Tibial artery (tissue), 4 donors: ENCODE measurements around the gene HS6ST2.

Experiments
- DNase-seq, 2 donors: peaks; one replicate each; pipeline ENCODE4 v3.0.0-alpha.2; 2019
- H3K27ac ChIP-seq, 2 donors: fragments of 200-600 bp; sonication (generic) in 1 of 2; 1 replicate in 1 of 2; 2 replicates in 1 of 2; pipeline ENCODE4 v1.5.1; 2018 to 2019; ENCODE audit warnings: mild to moderate bottlenecking in 1 of 2
- H3K27me3 ChIP-seq, 2 donors: fragments of 200-600 bp; sonication (generic) in 1 of 2; one replicate each; pipeline versions ENCODE4 v1.5.1 to v1.6.0; 2016 to 2019
- H3K36me3 ChIP-seq, 3 donors: fragments of 200-600 bp; sonication (generic) in 2 of 3; one replicate each; pipeline ENCODE4 v1.5.1; 2016 to 2019; ENCODE audit warnings: mild to moderate bottlenecking in 2 of 3
- H3K4me1 ChIP-seq, 4 donors: fragments of 200-600 bp; sonication (generic) in 2 of 4; 1 replicate in 3 of 4; 2 replicates in 1 of 4; pipeline ENCODE4 v1.5.1; 2016 to 2019
- H3K4me3 ChIP-seq, 2 donors: fragments of 200-600 bp; sonication (generic) in 1 of 2; 1 replicate in 1 of 2; 2 replicates in 1 of 2; pipeline ENCODE4 v1.5.1; 2018 to 2019; ENCODE audit warnings: mild to moderate bottlenecking in 2 of 2
- H3K9me3 ChIP-seq, 3 donors: fragments of 200-600 bp; sonication (generic) in 1 of 3; one replicate each; pipeline ENCODE4 v1.5.1; 2016 to 2019
- CTCF ChIP-seq, 2 experiments: fragments of 200-600 bp in 1 of 2; fragments of 450-650 bp in 1 of 2; IDR thresholded peaks; one replicate each; pipeline ENCODE4 v1.5.1; 2017 to 2019; ENCODE audit warnings: antibody characterized with exemption in 2 of 2, mild to moderate bottlenecking in 1 of 2, moderate library complexity in 1 of 2
- intact Hi-C: fragments of 100-400 bp; cut with DNase I; formaldehyde crosslinking; loops from one replicate; pipeline ENCODE4 v1.15.0; 2023; ENCODE audit warnings: low total_unique reads

HS6ST2 gene

GRCh38 chrX:132855780-132856341, 102.6 kb downstream of the HS6ST2 start:
- no peaks in the 10 kb centered on the region for H3K27me3 ChIP-seq
- no peak overlapping the region for H3K4me3 ChIP-seq
- H3K36me3 ChIP-seq, result no peaks in the 10 kb centered on the region
- no peaks in the 10 kb centered on the region for H3K9me3 ChIP-seq
- no peak overlapping the region for H3K27ac ChIP-seq
- intact Hi-C loops, result no loop called here
- no peak for TF ChIP-seq CTCF (IDR thresholded peaks at IDR 0.05)
- no peaks in the 10 kb centered on the region for H3K4me1 ChIP-seq
- DNase-seq, result no peak

- Histone ChIP-seq H3K36me3 (no peaks in the 10 kb centered on the region), H3K4me1 (no peaks in the 10 kb centered on the region), H3K27ac (no peak overlapping the region), H3K4me3 (no peak overlapping the region), H3K27me3 (no peaks in the 10 kb centered on the region), H3K9me3 (no peaks in the 10 kb centered on the region)
- no peak for TF ChIP-seq CTCF (IDR thresholded peaks at IDR 0.05)
- no peak for DNase-seq
- intact Hi-C loops, result no loop called here
Observed at GRCh38 chrX:132853040-132853439, 105.4 kb downstream of the HS6ST2 start.

GRCh38 chrX:132848296-132848970, 110.0 kb downstream of the HS6ST2 start:
- Histone ChIP-seq H3K4me1 (no peaks in the 10 kb centered on the region), H3K9me3 (no peaks in the 10 kb centered on the region), H3K27me3 (no peaks in the 10 kb centered on the region), H3K4me3 (no peak overlapping the region), H3K36me3 (no peaks in the 10 kb centered on the region), H3K27ac (no peak overlapping the region)
- no peak for DNase-seq
- TF ChIP-seq CTCF (IDR thresholded peaks at IDR 0.05), result no peak
- intact Hi-C loops, result no loop called here

- no peak overlapping the region for H3K4me3 ChIP-seq
- no peak for TF ChIP-seq CTCF (IDR thresholded peaks at IDR 0.05)
- H3K9me3 ChIP-seq, result no peaks in the 10 kb centered on the region
- H3K27ac ChIP-seq, result no peak overlapping the region
- no peaks in the 10 kb centered on the region for H3K36me3 ChIP-seq
- intact Hi-C loops, result no loop called here
- DNase-seq, result no peak
- H3K4me1 ChIP-seq, result no peaks in the 10 kb centered on the region
- no peaks in the 10 kb centered on the region for H3K27me3 ChIP-seq
Observed at GRCh38 chrX:132843363-132843762, 115.1 kb downstream of the HS6ST2 start.

- no peak overlapping the region for H3K4me3 ChIP-seq
- no peak overlapping the region for H3K27ac ChIP-seq
- H3K4me1 ChIP-seq, result no peaks in the 10 kb centered on the region
- no peak for DNase-seq
- H3K9me3 ChIP-seq, result no peaks in the 10 kb centered on the region
- intact Hi-C loops, result no loop called here
- TF ChIP-seq CTCF (IDR thresholded peaks at IDR 0.05), result no peak
- no peaks in the 10 kb centered on the region for H3K27me3 ChIP-seq
- no peaks in the 10 kb centered on the region for H3K36me3 ChIP-seq
Observed at GRCh38 chrX:132842460-132843238, 115.8 kb downstream of the HS6ST2 start.
